Panc1 (cell line): ENCODE data around the gene MACROD2. TPM values are rescaled to one million over a fixed set of nuclear protein-coding genes. Genes with fewer than 3 reads are reported as not detected.

Experiments used
- ATAC-seq: fragments of 200-7000 bp; cut with Tn5 transposase; 2 replicates; pipeline ENCODE4 v1.9.1; 2020; ENCODE audit warnings: mild to moderate bottlenecking, moderate library complexity
- BruUV-seq: library from RNA; stranded (reverse); fragments of 400-500 nt; replicated peaks from 2 replicates; lab custom pipeline; 2021; lab: Mats Ljungman, UMichigan
- CTCF ChIA-PET: fragments of 300-600 bp; sonication (Branson Sonifier 250); formaldehyde crosslinking; loops from one replicate; lab custom pipeline; 2022; ENCODE audit warnings: antibody characterized with exemption; lab: Charles Lee
- POLR2A ChIA-PET: fragments of 300-600 bp; sonication (Branson Sonifier 250); formaldehyde crosslinking; loops from one replicate; lab custom pipeline; 2022; ENCODE audit warnings: antibody characterized with exemption; lab: Charles Lee
- DNase-seq: peaks from one replicate; pipeline ENCODE4 v3.0.0-alpha.2; 2010; ENCODE audit warnings: low read depth, low spot score
- H3K27ac ChIP-seq: 2 replicates; pipeline ENCODE4 v1.5.1; 2011; ENCODE audit warnings: mild to moderate bottlenecking, low read length, inconsistent platforms
- H3K27me3 ChIP-seq: fragments of 200-500 bp; sonication (Bioruptor generic); 2 replicates; pipeline ENCODE4 v1.6.0; 2014; ENCODE audit warnings: low read length, inconsistent platforms; ENCODE audit not compliant: control insufficient read depth, insufficient read depth
- H3K36me3 ChIP-seq: fragments of 200-500 bp; sonication (Bioruptor generic); 2 replicates; pipeline ENCODE4 v1.5.1; 2014; ENCODE audit warnings: inconsistent platforms, mild to moderate bottlenecking, low read length, moderate library complexity; ENCODE audit not compliant: control insufficient read depth, insufficient read depth
- H3K4me1 ChIP-seq: 2 replicates; pipeline ENCODE4 v1.5.1; 2011; ENCODE audit warnings: inconsistent platforms, mild to moderate bottlenecking, low read length, moderate library complexity; ENCODE audit not compliant: control insufficient read depth, insufficient read depth
- H3K4me3 ChIP-seq, 2 experiments: 2 replicates each; pipeline ENCODE4 v1.5.1; 2011 to 2012; ENCODE audit warnings: low read depth in 2 of 2, low read length in 2 of 2, mild to moderate bottlenecking in 2 of 2, inconsistent platforms in 1 of 2, moderate library complexity in 1 of 2
- H3K9me3 ChIP-seq: fragments of 200-500 bp; sonication (Bioruptor generic); 2 replicates; pipeline ENCODE4 v1.5.1; 2014; ENCODE audit warnings: low read depth, mild to moderate bottlenecking, inconsistent platforms, low read length, moderate library complexity; ENCODE audit not compliant: control insufficient read depth, insufficient read depth
- CTCF ChIP-seq: fragments of 450-650 bp; IDR thresholded peaks from 2 replicates; pipeline ENCODE4 v1.5.1; 2017; ENCODE audit warnings: mild to moderate bottlenecking
- POLR2AphosphoS5 ChIP-seq: IDR thresholded peaks from 2 replicates; pipeline ENCODE4 v1.6.1; 2012; ENCODE audit warnings: mild to moderate bottlenecking, low read depth, low read length, moderate library complexity
- REST ChIP-seq, 2 experiments: IDR thresholded peaks; 2 replicates each; pipeline ENCODE4 v1.6.1; 2011 to 2012; ENCODE audit warnings: low read depth in 2 of 2, control low read depth in 1 of 2, low read length in 1 of 2, mild to moderate bottlenecking in 1 of 2, moderate library complexity in 1 of 2; ENCODE audit not compliant: insufficient read depth in 1 of 2
- SIN3A ChIP-seq: IDR thresholded peaks from 2 replicates; pipeline ENCODE4 v1.6.1; 2012; ENCODE audit warnings: low read depth, mild to moderate bottlenecking, low read length, moderate library complexity, borderline replicate concordance; ENCODE audit not compliant: insufficient read depth
- TCF7L2 ChIP-seq: IDR thresholded peaks from 2 replicates; pipeline ENCODE4 v1.6.1; 2011; ENCODE audit warnings: mild to moderate bottlenecking, low read depth, low read length, inconsistent platforms
- in situ Hi-C: cut with HindIII; loops from 2 replicates; pipeline ENCODE4 v1.10.0; 2016; ENCODE audit warnings: low sequenced_read_pairs, low pct_unique_long_range_greater_than_20kb
- intact Hi-C: fragments of 100-400 bp; cut with micrococcal nuclease; formaldehyde crosslinking; loops from one replicate; pipeline ENCODE4 v1.10.0; 2022; ENCODE audit not compliant: unreplicated experiment
- total RNA-seq: library from RNA; stranded (reverse); gene quantifications from one replicate; pipeline ENCODE4 v1.2.1, GENCODE V29; 2021; ENCODE audit not compliant: unreplicated experiment

The MACROD2 gene
- total RNA-seq, 1 experiment from 2014 or later = 1.2 TPM

- BruUV-seq = no TSS peak
- Histone ChIP-seq H3K4me3 (no peak overlapping the region), H3K27me3 (no peaks in the 10 kb centered on the region), H3K9me3 (no peaks in the 10 kb centered on the region), H3K27ac (no peak overlapping the region), H3K4me1 (no peaks in the 10 kb centered on the region), H3K36me3 (no peaks in the 10 kb centered on the region)
- TF ChIP-seq POLR2AphosphoS5 = no peak
- no peak for TF ChIP-seq REST (IDR thresholded peaks at IDR 0.05; ENCODE audit: insufficient read depth in 1 of 2, low read depth in 2 of 2, low read length in 1 of 2)
- TF ChIP-seq SIN3A = no peak
- TF ChIP-seq TCF7L2 = no peak
- no peak for TF ChIP-seq CTCF
- ATAC-seq (no peak), DNase-seq (no peak)
- in situ Hi-C loops = no loop called here
- ChIA-PET CTCF (no interaction called here), POLR2A (no interaction called here)
- intact Hi-C loops = no loop called here
These were observed 98.3 kb downstream of the MACROD2 start for GRCh38 chr20:14093652-14094051.

GRCh38 chr20:14098261-14098660, 102.9 kb downstream of the MACROD2 start:
- ATAC-seq = no peak
- Histone ChIP-seq H3K27ac (no peak overlapping the region), H3K27me3 (no peaks in the 10 kb centered on the region), H3K4me3 (no peak overlapping the region), H3K4me1 (no peaks in the 10 kb centered on the region), H3K9me3 (no peaks in the 10 kb centered on the region), H3K36me3 (no peaks in the 10 kb centered on the region)
- TF ChIP-seq REST (IDR thresholded peaks at IDR 0.05; ENCODE audit: insufficient read depth in 1 of 2, low read depth in 2 of 2, low read length in 1 of 2) (no peak), CTCF (no peak)
- in situ Hi-C loops (no loop called here), intact Hi-C loops (no loop called here)
- BruUV-seq = no TSS peak
- ChIA-PET POLR2A (no interaction called here), CTCF (no interaction called here)
- DNase-seq = no peak
